ENCODE data around the gene C2orf49.
A peak's percentile ranks its signal among the peaks of the same experiment; 100 is the strongest.
"Not testable (repeated sequence)": the region's sequence is repeated elsewhere in the genome, so short reads cannot be mapped to it uniquely, and the experiment has no call there.

C2orf49 gene

DNA sequence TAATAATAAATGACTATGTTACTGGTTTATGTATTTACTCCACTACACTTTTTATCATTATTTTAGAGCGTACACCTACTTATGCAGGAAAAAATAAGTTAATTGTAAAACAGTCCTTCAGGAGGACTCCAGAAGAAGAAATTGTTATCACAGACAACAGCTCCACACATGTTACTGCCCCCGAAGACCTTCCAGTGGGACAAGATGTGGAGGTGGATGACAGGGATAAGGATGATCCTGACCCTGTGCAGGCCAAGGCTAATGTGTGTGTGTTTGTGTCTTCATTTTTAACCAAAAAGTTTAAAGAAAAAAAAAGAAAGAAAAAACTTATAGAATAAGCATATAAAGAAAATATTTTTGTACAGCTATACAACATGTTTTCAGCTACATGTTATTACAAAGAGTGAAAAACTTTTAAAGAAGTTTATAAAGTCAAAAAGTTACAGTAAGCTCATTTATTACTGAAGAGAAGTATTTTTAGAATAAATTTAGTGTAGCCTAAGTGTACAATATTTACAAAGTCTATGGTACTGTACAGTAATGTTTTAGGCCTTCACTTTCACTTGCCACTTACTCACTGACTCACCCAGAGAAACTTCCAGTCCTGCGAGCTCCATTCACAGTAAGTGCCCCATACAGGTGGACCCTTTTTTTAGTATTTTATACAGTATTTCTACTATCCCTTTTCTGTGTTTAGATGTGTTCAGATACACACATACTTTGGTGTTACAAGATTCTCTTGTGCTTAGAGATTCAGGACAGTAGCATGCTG, 15.3 kb upstream of the C2orf49 start:
- no peak for DNase-seq (ENCODE audit: low spot score)

DNA sequence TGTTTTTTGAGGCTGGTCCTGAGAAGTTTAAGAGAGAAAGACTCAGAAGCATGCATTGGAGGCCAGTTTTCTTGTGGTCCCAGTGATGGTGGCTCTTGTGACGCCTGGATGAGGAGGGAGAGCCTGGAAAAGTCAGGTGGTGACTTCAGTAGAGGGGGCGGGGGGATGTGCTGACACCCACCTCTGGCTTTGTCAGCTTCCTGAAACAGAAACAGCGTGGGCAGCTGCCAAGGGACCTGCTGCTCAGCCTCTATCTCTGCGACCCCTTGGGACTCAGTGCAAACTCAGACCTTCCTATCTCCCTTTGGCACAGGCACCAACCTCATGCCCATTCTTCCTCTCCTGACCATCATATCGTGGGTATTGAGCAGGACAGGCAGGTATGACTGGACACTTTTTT, 14.2 kb upstream of the C2orf49 start:
- no peak for DNase-seq (ENCODE audit: low spot score)

DNA sequence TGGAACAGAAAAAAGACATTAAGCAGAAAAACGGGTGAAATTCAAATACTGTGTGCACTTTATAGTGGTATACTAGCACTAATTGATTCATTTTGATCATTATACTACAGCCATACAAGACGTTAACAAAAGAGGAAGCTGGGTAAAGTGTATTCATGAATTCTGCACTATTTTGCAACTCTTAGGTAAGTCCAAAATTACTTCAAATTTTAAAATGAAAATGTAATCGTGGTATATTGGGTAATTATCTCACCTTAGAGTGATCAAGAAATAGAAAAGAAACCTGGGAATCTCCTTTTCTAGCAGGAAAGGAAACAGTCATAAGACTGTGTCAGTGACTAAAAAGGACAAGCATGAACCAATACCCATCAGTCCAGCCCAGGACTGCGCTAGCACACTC, 13.2 kb upstream of the C2orf49 start:
- no peak for DNase-seq (ENCODE audit: low spot score)

DNA sequence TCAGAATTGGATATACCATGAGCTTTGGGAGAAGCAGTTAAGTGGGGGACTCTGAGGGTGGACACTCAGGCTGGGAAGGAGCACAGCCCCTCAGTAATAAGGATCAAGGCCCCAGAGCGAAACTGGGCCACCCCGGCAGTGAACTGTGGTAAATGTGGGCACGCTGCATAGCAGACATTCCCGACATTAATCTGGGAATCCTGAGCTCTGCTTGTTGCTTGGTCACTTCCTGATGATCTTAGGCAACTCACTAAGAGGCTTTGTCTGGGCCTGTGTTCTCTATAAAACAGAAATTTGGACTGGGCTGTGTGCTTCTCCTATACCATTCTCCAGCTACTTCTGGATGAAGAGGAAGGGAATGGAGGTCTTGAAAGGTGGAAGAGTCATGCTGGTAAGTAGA, 12.6 kb upstream of the C2orf49 start:
- DNase-seq (ENCODE audit: low spot score): no peak

DNA sequence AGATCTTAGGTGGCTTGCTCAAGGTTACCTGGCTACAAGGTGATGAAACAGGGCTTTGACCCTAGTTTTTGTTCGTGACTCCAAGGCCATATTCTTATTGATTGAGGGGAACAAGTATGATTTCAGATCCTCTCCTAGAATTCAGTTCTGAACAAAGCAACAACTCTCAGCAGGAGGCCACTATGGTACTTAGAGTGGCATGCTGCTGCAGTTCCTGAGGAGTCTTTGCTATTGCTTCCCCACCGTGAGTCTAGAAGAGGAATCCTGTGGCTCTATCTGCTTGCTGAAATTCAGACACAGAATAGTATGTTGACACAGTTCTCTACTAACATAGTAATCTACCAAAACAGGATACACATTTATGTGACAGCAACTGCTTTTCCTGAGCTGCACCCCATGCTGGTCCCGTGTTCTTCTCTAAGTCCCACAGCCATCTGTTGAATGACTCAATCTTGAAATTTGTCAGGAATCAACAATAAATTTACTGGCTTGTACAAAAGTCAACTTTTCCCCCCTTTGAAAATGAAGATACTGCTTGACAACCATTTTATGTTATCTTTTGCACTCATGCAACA, 11.9 kb upstream of the C2orf49 start:
- no peak for DNase-seq (ENCODE audit: low spot score)

DNA sequence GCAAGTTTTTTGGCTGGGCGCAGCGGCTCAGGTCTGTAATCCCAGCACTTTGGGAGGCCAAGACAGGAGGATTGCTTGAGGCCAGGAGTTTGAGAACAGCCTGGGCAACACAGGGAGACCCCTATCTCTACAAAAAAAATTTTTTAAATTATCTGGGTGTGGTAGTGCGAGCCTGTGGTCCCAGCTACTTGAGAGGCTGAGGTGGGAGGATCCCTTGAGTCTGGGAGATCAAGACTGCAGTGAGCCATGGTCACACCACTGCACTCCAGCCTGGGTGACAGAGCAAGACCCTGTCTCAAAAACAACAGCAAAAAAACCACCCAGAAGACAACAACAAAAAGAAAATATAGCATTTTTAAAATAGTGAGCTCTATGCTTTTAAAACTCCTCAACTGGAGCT, 10.1 kb upstream of the C2orf49 start:
- not testable (repeated sequence) for DNase-seq (ENCODE audit: low spot score)

DNA sequence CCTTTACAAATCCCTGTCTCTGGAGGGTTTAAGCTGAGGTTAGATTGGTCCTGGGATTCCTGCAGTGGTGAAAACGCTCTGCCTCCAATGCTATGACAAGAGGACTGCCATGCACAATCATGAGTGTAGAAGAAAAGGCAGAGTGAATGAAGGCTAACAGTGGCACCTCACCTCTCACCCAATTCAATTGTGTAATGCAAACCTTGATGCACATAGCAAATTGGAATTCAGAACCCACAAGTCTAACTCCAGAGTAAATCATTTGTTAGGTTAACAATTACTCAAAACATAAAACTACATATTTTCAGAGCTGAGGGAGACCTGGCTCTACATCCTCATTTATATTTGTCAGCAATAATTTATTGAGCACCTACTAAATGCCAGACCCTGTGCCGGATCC, 9.7 kb upstream of the C2orf49 start:
- DNase-seq (ENCODE audit: low spot score): no peak

DNA sequence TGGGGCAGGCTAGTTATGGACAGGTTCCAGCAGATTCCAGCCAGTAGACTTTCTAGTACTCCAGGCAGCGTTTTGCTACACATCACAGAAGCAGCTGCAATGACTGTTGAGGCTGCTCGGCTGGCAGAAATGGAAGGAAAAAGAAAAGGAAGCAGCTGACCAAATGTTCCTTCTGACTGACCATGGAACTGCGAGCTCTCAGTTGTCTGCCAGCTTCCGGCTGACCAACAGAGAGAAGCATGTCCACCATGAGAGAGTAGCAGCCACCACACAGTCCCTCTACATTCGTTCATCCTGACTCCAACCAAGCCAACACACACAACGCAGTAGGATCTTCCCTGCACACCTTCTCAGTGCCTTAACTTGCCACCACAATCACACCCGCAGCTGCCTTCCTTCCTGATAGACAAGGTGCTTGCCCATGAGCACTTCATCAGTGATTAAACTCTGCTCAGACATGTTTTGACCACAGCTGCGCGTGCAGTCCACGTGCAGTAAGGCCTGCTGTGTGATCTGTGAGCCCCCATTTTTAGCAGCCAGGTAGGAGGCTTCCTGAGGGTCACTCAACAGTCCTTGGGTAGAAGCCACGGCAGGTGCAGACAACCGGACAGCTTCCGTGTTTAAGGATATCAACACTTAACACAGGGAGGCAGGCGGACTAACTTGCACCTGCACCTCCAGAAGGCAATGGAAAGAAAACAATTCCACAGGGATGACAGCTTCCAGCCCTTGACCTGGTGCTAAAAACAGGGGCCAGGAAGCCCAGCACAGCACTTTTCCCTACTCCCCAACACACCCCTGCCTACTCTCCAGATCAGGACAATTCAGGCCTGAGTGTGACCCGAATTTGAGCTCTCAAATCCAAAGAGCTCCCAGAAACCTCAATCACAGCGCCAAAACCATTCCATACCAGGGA, 8.8 kb upstream of the C2orf49 start:
- DNase-seq (ENCODE audit: low spot score): peak; percentile 56

DNA sequence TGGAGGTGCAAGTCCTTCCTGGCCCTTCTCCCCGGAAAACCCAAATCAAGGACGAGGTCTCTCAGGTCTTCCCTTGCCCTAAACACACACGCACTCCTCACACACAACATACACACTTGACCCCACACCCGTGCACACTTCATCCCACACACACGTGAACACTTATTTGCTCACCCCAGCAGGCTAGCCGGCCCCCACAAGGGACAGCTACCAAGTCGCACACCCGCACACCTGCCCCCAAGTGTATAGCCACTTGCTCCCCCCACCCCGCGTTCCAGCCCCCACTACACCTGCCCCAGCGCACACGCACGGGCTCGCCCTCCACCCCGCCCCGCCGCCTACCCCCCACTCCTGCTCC, 8.2 kb upstream of the C2orf49 start:
- no peak for DNase-seq (ENCODE audit: low spot score)

DNA sequence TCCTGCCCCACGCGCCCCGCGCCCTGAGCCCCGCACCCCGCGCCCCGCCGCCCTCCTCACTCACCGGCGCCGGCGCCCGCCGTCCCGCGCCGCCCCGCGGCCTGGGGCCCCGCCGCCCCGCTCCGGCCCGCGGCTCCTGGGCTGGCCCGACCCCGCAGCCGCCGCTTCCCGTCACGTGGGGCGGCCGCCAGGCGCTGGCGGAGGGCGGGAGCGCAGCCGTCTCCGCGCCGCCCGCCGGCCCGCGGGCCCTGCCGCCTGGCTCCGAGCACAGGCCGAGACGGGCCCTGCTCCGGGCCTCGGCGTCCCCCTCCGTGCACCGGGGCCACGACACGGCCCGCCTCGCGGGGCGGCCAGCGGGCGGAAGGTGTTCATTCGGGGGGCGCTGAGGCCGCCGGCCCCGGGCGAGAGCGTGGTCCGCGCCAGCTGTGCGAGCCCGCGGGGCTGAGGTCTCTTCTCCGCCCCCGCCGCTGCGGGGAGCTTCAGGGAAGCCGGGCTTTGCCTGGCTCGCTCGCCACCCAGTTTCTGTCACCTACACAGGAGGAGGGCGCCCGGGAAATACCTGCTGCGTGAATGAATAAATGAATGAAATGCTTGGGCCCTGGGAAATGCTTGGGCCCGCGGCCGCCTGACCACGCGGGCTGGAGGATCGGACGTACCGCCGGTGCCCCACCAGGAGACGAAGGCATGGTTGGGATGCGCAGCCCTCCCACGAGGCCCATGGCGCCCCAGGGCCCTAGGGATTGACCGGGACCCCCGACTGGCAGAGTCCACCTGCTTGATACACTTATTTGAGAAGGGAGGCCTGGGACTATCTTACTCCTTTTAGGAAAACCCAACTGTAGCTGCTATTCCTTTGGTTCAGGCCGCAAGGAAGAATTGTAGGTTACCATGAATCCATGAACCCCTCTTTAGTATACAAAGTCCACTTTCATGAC, 7.5 kb upstream of the C2orf49 start, which contains the start of gene TGFBRAP1:
TSS of gene TGFBRAP1 (minus strand) at position 175 of the 935 bp plus-strand sequence. CDS start 21,434 bp downstream, outside the sequence.
- DNase-seq (ENCODE audit: low spot score): peak; percentile 28

DNA sequence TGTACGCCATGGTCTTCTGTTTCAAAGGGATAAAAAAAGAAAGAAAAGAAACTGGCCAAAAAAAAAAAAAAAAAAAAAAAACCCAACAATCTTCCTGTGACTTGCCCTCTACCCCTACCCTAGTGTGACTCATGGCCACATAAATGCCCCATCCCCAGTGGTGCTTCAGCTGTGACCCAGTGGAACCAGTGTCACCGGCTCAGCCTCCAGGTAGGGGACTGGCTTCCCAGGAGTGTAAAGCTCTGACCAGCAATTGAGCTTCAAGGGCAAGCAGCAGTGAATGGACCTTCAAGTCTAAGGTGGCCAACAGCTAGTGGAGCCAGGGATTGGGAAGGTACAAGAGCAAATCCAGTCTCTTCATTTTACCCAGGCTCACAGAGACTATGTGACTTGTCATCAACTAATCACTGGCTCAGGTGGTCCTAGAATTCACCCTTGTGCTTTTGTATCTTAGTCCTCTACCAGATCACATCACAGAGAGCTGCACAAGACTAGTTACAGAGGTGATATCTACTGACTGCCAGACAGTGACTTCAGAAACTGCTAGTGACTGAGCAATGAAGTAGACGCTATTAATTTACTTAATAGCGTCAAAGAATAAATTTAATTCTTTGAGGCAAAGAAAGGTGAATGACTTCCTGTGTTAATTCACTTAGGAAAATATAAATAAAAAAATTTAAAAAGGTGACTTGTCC, 6.5 kb upstream of the C2orf49 start:
- DNase-seq (ENCODE audit: low spot score): no peak

DNA sequence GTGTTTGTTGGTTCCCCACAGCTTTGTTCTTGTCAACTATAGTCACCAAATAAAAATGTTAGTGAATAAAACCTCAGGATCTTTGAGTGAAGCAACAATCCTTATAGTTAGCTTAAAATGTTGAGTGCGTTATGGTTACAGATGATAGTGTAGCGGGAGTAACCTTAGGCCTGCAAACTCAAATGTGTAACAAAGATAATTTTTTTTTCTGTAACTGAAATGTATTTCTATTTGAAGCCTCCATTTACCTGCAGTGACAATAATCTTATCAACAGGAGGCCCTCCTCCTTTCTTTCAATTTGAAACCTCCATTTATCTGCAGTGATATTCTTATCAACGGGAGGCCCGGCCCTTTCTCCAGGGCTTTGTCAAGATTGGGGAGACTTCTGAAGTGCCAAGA, 3.1 kb upstream of the C2orf49 start:
- DNase-seq (ENCODE audit: low spot score): no peak

DNA sequence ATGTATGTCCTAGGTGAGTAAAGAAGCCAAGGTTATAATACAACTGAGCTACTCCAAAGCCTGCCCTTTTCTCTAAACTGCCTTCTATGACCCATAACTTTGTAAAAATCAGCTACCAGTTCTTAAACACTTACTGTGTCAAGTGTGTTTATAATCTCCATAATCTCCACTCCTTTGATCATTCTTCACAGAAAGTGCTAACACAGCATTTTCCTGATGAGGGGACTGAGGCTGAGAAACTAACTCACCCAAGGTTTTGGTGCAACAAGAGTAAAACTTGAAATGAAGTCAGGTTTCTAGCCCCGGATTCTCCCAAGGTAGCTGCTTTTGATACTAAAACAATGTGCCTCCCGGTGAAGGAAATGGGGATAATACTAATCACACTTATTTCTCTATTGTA, 1.9 kb upstream of the C2orf49 start:
- DNase-seq (ENCODE audit: low spot score): no peak

DNA sequence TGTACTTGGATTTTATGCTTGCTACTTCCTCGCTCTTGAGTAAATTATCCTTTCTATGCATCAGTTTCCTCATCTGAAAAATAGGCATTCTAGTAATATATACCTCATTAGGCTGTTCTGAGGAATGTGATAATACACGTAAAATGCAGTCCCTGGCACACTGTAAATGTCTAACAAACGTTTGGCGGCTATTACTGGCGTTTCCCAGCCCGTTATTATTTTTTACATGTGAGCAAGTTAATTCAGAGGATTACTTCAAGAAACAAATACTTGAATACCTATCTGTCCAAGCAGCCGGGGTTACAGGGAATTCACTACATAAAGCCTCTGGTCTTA, 586 bp upstream of the C2orf49 start:
- no peak for DNase-seq (ENCODE audit: low spot score)

DNA sequence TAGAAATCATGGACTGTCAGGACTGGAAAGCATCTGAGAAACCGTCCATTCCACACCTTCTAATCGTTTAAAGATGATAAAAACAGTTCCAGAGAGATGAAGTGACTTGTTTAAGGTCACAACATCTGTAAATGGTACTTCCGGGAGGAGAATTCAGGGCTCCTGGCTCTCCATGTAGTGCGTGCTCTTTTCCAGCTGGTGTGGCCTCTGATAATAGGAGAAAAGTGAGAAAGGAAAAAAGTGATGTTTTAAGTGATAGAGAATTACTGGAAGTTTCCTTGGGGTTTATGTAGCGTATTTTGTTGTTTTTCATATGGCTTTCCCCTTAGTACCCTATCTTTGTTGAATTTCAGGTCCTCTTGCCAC, 663 bp downstream of the C2orf49 start:
- no peak for DNase-seq (ENCODE audit: low spot score)

DNA sequence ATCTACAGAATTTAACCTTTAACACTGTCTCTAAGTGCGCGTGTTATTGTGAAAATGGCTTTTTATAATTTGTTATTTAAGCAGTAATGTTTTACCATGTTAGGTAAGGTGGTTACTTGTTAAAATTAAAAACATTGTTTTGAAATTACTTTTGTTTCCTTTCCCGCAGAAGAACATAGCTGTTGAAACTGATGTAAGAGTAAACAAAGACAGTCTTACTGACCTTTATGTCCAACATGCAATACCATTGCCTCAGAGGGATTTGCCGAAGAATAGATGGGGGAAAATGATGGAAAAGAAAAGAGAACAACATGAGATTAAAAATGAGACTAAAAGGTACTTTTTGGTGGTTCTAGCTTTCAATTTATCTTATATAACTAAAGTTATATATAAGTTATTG, 2.1 kb downstream of the C2orf49 start:
- no peak for DNase-seq (ENCODE audit: low spot score)

DNA sequence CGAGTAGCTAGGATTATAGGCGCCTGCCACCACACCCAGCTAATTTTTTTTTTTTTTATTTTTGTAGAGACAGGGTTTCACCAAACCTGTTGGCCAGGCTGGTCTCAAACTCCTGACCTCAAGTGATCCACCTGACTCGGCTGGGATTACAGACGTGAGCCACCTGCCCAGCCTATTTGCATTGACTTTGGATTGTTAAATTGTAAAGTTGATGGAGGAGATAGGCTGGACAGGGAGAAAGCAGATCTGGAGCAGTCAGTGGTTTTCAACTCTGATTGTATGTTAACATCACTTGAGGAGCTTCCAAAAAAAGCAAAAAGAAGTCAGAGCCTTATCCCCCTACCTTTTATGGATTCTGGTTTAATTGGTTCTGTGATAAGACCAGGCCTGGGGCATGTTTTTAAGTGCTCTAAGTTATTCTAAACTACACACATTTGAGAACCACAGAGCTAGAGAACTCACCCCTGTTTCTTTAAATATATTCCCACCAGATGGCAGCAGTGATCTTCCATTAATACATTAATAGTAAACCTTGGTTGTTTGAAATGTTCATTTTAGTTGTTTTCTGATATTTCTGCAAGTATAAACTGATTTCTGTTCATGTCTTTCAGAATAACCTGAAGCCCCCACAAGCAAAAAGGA, 7.5 kb downstream of the C2orf49 start:
- DNase-seq (ENCODE audit: low spot score): peak; percentile 62

DNA sequence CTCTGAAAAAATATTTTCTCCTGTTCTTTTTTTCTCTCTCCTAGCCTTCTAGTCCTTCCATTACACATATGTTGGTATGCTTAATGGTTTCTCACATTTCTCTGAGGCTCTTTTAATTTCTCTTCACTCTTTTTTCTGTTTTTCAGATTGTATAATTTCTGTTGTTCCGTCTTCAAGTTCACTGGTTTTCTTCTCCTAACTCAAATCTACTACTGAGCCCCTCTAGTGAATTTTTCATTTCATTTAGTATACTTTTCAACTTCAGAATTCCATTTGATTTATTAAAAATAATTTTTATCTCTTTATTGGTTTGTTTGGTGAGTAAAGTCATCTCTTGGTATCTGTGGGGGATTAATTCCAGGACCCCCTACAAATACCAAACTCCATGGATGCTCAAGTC, 19.8 kb downstream of the C2orf49 start:
- no peak for DNase-seq (ENCODE audit: low spot score)

DNA sequence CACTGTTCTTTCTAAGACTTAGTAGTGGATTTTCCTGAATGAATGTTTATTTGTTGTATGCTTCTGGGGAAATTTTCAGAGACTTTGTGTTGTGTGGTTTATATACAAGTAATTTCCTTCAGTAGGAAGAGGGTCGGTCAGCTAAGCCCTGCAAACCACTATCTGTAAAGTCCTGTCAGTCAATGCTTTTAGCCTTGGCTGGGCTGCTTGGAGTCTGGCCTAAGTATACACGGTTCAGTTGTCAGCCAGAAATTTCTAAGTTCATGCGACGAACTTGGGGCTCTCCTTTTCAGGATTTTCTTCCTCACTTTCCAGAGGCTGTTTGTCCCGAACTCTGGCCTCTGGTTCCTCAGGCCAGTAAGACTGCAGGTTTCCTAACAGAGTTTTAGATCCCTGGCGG, 21.3 kb downstream of the C2orf49 start:
- DNase-seq (ENCODE audit: low spot score): no peak

DNA sequence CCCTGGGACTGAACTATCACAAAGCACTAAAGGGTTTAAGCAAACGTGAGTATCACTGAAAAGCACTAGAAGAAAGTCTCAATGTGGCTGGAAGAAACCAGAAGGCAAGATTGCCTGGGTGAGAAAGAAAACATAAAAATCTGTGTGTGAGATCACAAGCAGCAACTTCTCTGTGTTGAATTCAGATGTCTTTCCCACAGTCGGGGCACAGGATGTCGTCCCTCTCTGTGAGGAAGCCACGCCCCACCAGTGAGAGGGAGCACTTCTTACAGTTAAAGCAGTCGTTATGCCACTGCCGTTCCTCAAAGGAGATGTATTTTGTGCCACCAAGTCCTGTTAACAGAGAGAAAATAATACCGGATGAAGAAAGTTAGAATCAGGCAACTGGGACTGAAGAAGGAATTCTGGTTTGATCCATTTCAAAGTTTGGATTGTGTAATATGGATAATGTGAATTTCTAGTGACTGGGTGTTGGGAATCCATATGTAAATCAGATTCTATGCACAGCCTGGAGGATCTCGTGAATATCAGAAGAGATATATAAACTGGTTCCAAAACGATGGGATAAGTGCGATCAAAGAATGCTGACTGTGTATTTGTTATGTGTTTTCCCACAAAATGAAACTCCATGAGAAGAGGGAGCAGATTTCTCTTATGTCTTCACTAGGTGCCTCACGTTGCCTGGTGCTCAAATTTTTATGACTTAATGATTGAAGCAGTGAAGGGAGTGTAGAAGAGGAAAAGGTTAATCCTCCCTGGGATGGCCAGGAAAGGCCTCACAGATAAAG, 24.0 kb downstream of the C2orf49 start:
- DNase-seq (ENCODE audit: low spot score): no peak
